Osteoblast (primary cell): Measurements from ENCODE around the gene REXO5. TPM values are rescaled to one million over a fixed set of nuclear protein-coding genes. Genes with fewer than 3 reads are reported as not detected.
"Not testable (repeated sequence)": the region's sequence is repeated elsewhere in the genome, so short reads cannot be mapped to it uniquely, and the experiment has no call there.

Source experiments
- DNase-seq: peaks from one replicate; pipeline ENCODE4 v3.0.0; 2011; ENCODE audit warnings: low spot score, mixed read lengths; ENCODE audit not compliant: insufficient read length; ENCODE audit errors: missing footprints
- H2AFZ ChIP-seq: 2 replicates; pipeline ENCODE4 v1.6.0; 2011; ENCODE audit warnings: mild to moderate bottlenecking, low read length
- H3K27ac ChIP-seq: 2 replicates; pipeline ENCODE4 v1.5.1; 2011; ENCODE audit warnings: mild to moderate bottlenecking, low read depth, low read length, moderate library complexity
- H3K27me3 ChIP-seq: 2 replicates; pipeline ENCODE4 v1.6.0; 2012; ENCODE audit warnings: mild to moderate bottlenecking, control low read depth, inconsistent platforms, low read length, moderate library complexity; ENCODE audit not compliant: insufficient read depth
- H3K36me3 ChIP-seq: 2 replicates; pipeline ENCODE4 v1.5.1; 2011; ENCODE audit warnings: mild to moderate bottlenecking, low read length, control low read depth, moderate library complexity; ENCODE audit not compliant: insufficient read depth
- H3K4me1 ChIP-seq: 2 replicates; pipeline ENCODE4 v1.5.1; 2011; ENCODE audit warnings: mild to moderate bottlenecking, low read length, control low read depth, moderate library complexity; ENCODE audit not compliant: insufficient read depth
- H3K4me2 ChIP-seq: 2 replicates; pipeline ENCODE4 v1.6.0; 2011; ENCODE audit warnings: mild to moderate bottlenecking, low read length; ENCODE audit not compliant: insufficient read depth
- H3K4me3 ChIP-seq: fragments of 200-600 bp; sonication (generic); 3 replicates; pipeline ENCODE4 v1.5.1; 2012; ENCODE audit warnings: mild to moderate bottlenecking, low read length, inconsistent platforms; ENCODE audit not compliant: insufficient read depth
- H3K79me2 ChIP-seq: 2 replicates; pipeline ENCODE4 v1.6.0; 2012; ENCODE audit warnings: mild to moderate bottlenecking, low read length, control low read depth, inconsistent platforms; ENCODE audit not compliant: insufficient read depth
- H3K9me3 ChIP-seq: 2 replicates; pipeline ENCODE4 v1.5.1; 2011; ENCODE audit warnings: low read depth, low read length, control low read depth
- H4K20me1 ChIP-seq: 2 replicates; pipeline ENCODE4 v1.6.0; 2012; ENCODE audit warnings: mild to moderate bottlenecking, low read length, control low read depth; ENCODE audit not compliant: insufficient read depth
- total RNA-seq: library from RNA; depleted of rRNA; stranded (reverse); fragments of >200 nt; gene quantifications from 2 replicates; pipeline ENCODE4 v1.2.3, GENCODE V29; 2012
- TF ChIP-seq, protein P1 (sequence below): IDR thresholded peaks from 2 replicates; pipeline ENCODE4 v1.5.1; 2011; ENCODE audit warnings: mild to moderate bottlenecking, low read depth, low read length, moderate library complexity; ENCODE audit errors: extremely low read depth

Gene REXO5
- total RNA-seq, 1 donor = 3.6 TPM

DNA sequence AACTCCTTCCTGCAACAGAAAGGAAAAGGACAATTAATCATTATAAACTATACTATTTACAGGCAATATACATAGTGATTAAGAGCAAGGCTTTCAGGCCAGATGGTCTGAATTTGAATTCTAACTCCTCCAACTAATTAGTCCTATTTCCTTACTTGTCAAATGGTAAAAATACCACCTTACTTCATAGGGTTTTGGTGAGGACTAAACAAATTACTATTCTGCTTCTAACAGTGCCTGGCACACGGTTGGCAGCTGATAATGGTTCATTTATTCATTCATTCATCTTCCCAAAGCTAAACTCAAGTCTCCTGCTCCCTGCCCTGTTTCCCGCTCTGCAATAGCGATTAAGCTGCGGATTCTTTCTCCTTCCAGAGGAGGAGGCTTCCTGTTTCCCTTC is 54.0 kb downstream of the REXO5 start:
- no peaks in the 10 kb centered on the region for H3K9me3 ChIP-seq
- no peak overlapping the region for H3K4me3 ChIP-seq
- TF ChIP-seq, protein P1, sequence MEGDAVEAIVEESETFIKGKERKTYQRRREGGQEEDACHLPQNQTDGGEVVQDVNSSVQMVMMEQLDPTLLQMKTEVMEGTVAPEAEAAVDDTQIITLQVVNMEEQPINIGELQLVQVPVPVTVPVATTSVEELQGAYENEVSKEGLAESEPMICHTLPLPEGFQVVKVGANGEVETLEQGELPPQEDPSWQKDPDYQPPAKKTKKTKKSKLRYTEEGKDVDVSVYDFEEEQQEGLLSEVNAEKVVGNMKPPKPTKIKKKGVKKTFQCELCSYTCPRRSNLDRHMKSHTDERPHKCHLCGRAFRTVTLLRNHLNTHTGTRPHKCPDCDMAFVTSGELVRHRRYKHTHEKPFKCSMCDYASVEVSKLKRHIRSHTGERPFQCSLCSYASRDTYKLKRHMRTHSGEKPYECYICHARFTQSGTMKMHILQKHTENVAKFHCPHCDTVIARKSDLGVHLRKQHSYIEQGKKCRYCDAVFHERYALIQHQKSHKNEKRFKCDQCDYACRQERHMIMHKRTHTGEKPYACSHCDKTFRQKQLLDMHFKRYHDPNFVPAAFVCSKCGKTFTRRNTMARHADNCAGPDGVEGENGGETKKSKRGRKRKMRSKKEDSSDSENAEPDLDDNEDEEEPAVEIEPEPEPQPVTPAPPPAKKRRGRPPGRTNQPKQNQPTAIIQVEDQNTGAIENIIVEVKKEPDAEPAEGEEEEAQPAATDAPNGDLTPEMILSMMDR = no peak
- H4K20me1 ChIP-seq = peaks cover 7% of the 10 kb centered on the region
- DNase-seq = no peak
- H3K27ac ChIP-seq = no peak overlapping the region
- H3K79me2 ChIP-seq = peaks cover 80% of the 10 kb centered on the region
- H3K4me2 ChIP-seq = no peak overlapping the region
- peaks cover 54% of the 10 kb centered on the region for H3K36me3 ChIP-seq
- no peaks in the 10 kb centered on the region for H3K27me3 ChIP-seq
- peaks cover 6% of the 10 kb centered on the region for H3K4me1 ChIP-seq
- no peak overlapping the region for H2AFZ ChIP-seq

DNA sequence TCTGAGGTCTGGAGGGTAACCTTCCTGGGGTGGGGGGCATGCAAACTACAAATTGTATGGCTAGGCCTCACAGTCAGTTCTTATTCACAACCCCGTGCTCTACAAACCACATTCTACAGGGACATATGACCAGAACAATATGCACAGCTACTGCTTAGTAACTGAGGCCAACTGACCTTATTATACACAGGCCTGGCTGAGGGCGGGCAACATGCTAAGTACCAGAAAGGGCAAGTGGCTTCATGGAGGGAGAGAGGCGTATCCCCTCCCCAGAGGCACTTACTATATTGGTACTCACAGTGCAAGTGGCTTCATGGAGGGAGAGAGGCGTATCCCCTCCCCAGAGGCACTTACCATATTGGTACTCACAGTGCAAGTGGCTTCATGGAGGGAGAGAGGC is 54.7 kb downstream of the REXO5 start:
- not testable (repeated sequence) for H3K4me2 ChIP-seq, H2AFZ ChIP-seq, H3K4me3 ChIP-seq, H4K20me1 ChIP-seq, H3K27ac ChIP-seq, H3K9me3 ChIP-seq, H3K27me3 ChIP-seq, DNase-seq
- peaks cover 12% of the 10 kb centered on the region for H3K4me1 ChIP-seq
- peaks cover 79% of the 10 kb centered on the region for H3K79me2 ChIP-seq
- peaks cover 49% of the 10 kb centered on the region for H3K36me3 ChIP-seq

DNA sequence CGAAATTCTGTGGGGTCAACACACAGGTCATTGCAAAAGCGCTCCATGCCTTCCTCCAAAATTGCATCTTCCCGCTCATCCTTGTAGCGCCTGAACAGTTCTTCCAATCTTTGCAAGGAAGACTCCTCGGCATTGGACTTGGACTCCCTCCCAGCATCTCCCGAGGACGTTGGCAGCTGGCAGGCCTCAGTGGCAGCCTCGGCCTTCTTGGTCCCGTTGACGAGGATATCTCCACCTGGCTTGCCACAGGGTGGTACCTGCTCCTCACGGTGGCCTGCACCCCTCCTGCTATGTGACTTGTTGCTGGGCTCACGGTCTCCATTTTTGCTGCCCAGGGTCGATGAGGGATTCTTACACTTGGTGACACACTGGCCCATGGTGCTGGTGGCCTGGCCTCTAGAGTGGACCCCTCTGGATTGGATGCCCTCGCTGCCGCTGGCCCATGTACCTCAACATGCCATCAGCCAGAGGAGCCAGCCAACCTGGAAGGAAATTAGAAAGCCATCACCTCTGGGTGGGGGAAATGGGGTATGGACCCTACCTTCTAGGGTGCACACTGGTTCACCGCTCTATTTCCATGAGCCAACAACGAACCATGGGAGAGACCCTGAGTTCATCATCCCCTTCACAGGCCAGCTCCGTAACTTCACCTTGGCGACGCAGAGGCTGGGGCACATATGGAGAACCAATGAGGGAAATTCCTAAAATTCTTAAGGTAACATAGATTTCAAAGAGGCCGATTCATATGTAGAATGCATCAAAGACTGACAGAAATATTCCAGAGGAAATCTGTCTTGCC is 56.0 kb downstream of the REXO5 start:
- no peaks in the 10 kb centered on the region for H3K9me3 ChIP-seq
- peaks cover 13% of the 10 kb centered on the region for H4K20me1 ChIP-seq
- H3K4me3 ChIP-seq = no peak overlapping the region
- H2AFZ ChIP-seq = no peak overlapping the region
- H3K4me2 ChIP-seq = no peak overlapping the region
- H3K27ac ChIP-seq = no peak overlapping the region
- peaks cover 26% of the 10 kb centered on the region for H3K4me1 ChIP-seq
- peaks cover 40% of the 10 kb centered on the region for H3K36me3 ChIP-seq
- TF ChIP-seq, protein P1 = no peak
- DNase-seq = no peak
- no peaks in the 10 kb centered on the region for H3K27me3 ChIP-seq
- H3K79me2 ChIP-seq = peaks cover 80% of the 10 kb centered on the region

DNA sequence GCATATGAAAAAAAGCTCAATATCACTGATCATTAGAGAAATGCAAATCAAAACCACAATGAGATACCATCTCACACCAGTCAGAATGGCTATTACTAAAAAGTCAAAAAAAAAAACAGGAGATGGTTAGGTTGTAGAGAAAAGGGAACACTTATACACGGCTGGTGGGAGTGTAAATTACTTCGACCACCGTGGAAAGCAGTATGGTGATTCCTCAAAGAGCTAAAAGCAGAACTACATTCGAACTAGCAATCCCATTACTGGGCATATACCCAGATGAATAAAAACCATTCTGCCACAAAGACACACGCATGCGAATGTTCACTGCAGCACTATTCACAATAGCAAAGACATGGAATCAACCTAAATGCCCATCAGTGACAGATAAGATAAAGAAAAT is 58.0 kb downstream of the REXO5 start:
- not testable (repeated sequence) for H3K4me3 ChIP-seq, H2AFZ ChIP-seq, H3K27me3 ChIP-seq, DNase-seq, H3K4me2 ChIP-seq, H3K9me3 ChIP-seq
- H3K27ac ChIP-seq = peak overlapping the region; percentile 5
- H4K20me1 ChIP-seq = peaks cover 30% of the 10 kb centered on the region
- H3K79me2 ChIP-seq = peaks cover 96% of the 10 kb centered on the region
- peaks cover 32% of the 10 kb centered on the region for H3K36me3 ChIP-seq
- H3K4me1 ChIP-seq = peaks cover 46% of the 10 kb centered on the region
